ENCODE measurements around the gene EVA1B. TPM values are rescaled to one million over a fixed set of nuclear protein-coding genes. Genes with fewer than 3 reads are reported as not detected.
A peak's percentile ranks its signal among the peaks of the same experiment; 100 is the strongest.

The EVA1B gene
- total RNA-seq, 2 experiments from 2014 or later = 5.8 to 6.5 TPM

- Mint-ChIP-seq H3K4me3 (no peak overlapping the region), H3K36me3 (ENCODE audit: low read depth) (no peaks in the 10 kb centered on the region), H3K4me1 (ENCODE audit: low read depth) (peaks cover 14% of the 10 kb centered on the region), H3K27me3 (peaks cover 7% of the 10 kb centered on the region), H3K9me3 (no peaks in the 10 kb centered on the region), H3K27ac (no peak overlapping the region)
- intact Hi-C loops (cut with micrococcal nuclease) = no loop called here
- ChIA-PET POLR2A (interaction anchor here (0.9 kb wide), 1 partner anchor 178 kb away, joined by 3 read pairs; no protein-coding TSS in a partner anchor), CTCF (interaction anchor here (2.3 kb wide), 1 partner anchor 14 kb away, joined by 8 read pairs; no protein-coding TSS in a partner anchor)
- TF ChIP-seq CTCF (IDR thresholded peaks at IDR 0.05) = no peak
- ATAC-seq (no peak), DNase-seq (no peak)
These were observed 4.6 kb upstream of the EVA1B start for GRCh38 chr1:36328088-36328480.

GRCh38 chr1:36327421-36328087, 4.1 kb upstream of the EVA1B start:
- Mint-ChIP-seq H3K27ac (no peak overlapping the region), H3K4me1 (ENCODE audit: low read depth) (peaks cover 17% of the 10 kb centered on the region), H3K4me3 (no peak overlapping the region), H3K9me3 (no peaks in the 10 kb centered on the region), H3K36me3 (ENCODE audit: low read depth) (no peaks in the 10 kb centered on the region), H3K27me3 (peaks cover 7% of the 10 kb centered on the region)
- ChIA-PET CTCF (interaction anchor here (0.8 to 2.3 kb wide), 3 partner anchors 15 to 178 kb away, joined by 3 to 8 read pairs (median 4); partner anchors contain the start of gene TRAPPC3), POLR2A (interaction anchor here (0.9 to 1.8 kb wide), 3 partner anchors 59 to 178 kb away, joined by 3 to 5 read pairs (median 4); partner anchors contain the start of gene MRPS15)
- ATAC-seq (peak; percentile 34), DNase-seq (no peak)
- intact Hi-C loops (cut with micrococcal nuclease) = no loop called here
- TF ChIP-seq CTCF (IDR thresholded peaks at IDR 0.05) = no peak

- ChIA-PET CTCF (interaction anchor here (0.7 to 3.0 kb wide), 4 partner anchors 16 to 41 kb away, joined by 3 to 13 read pairs (median 6); no protein-coding TSS in a partner anchor), POLR2A (interaction anchor here (0.8 to 1.8 kb wide), 4 partner anchors 26 to 138 kb away, joined by 3 to 5 read pairs (median 4); partner anchors contain the start of gene MRPS15)
- DNase-seq (peak; percentile 35), ATAC-seq (no peak)
- TF ChIP-seq CTCF (IDR thresholded peaks at IDR 0.05) = no peak
- no peak overlapping the region for H3K27ac Mint-ChIP-seq
- intact Hi-C loops (cut with micrococcal nuclease) = no loop called here
- H3K9me3 Mint-ChIP-seq = no peaks in the 10 kb centered on the region
- peaks cover 7% of the 10 kb centered on the region for H3K27me3 Mint-ChIP-seq
- no peak overlapping the region for H3K4me3 Mint-ChIP-seq
- peaks cover 22% of the 10 kb centered on the region for H3K4me1 Mint-ChIP-seq (ENCODE audit: low read depth)
- peaks cover 3% of the 10 kb centered on the region for H3K36me3 Mint-ChIP-seq (ENCODE audit: low read depth)
These were observed 3.1 kb upstream of the EVA1B start for GRCh38 chr1:36326499-36326898.

GRCh38 chr1:36324353-36324703, 883 bp upstream of the EVA1B start:
- CTCF ChIA-PET = interaction anchor here (1.1 to 3.0 kb wide), 8 partner anchors 18 to 192 kb away, joined by 3 to 13 read pairs (median 6); no protein-coding TSS in a partner anchor
- ATAC-seq (no peak), DNase-seq (no peak)
- peaks cover 5% of the 10 kb centered on the region for H3K27me3 Mint-ChIP-seq
- H3K27ac Mint-ChIP-seq = no peak overlapping the region
- POLR2A ChIA-PET = interaction anchor here (1.0 to 7.9 kb wide), 5 partner anchors 17 to 73 kb away, joined by 3 to 89 read pairs (median 9); partner anchors contain the start of genes LSM10 and SH3D21
- no peaks in the 10 kb centered on the region for H3K9me3 Mint-ChIP-seq
- peak overlapping the region; percentile 75 for H3K4me3 Mint-ChIP-seq
- H3K4me1 Mint-ChIP-seq (ENCODE audit: low read depth) = peaks cover 30% of the 10 kb centered on the region
- intact Hi-C loops (cut with micrococcal nuclease) = no loop called here
- H3K36me3 Mint-ChIP-seq (ENCODE audit: low read depth) = peaks cover 4% of the 10 kb centered on the region
- no peak for TF ChIP-seq CTCF (IDR thresholded peaks at IDR 0.05)

All from activated CD8-positive, alpha-beta T cell treated with anti-CD3 and anti-CD28 coated beads for 36 hours (primary cell).